ENCODE results near the gene PDIK1L.

- TF ChIP-seq HNF4A (conservative IDR thresholded peaks at IDR 0.05) (no peak), CTCF (IDR thresholded peaks at IDR 0.05; ENCODE audit: low read depth, low read length, missing input control) (no peak), MAX (IDR thresholded peaks at IDR 0.05) (no peak), RAD21 (IDR thresholded peaks at IDR 0.05) (no peak)
Observed at GRCh38 chr1:26069941-26070295, 41.7 kb upstream of the PDIK1L start.

Measured in liver (tissue), 3 donors.